SH-SY5Y (cell line): ENCODE measurements around the gene HOMER1.

Experiments used
- GATA2 ChIP-seq: IDR thresholded peaks from 2 replicates; pipeline ENCODE4 v1.6.1; 2011; ENCODE audit warnings: mild to moderate bottlenecking, low read depth, low read length
- GATA3 ChIP-seq: IDR thresholded peaks from 2 replicates; pipeline ENCODE4 v1.6.1; 2011; ENCODE audit warnings: low read depth, mild to moderate bottlenecking, low read length, moderate library complexity

- no peak for TF ChIP-seq GATA3
- no peak for TF ChIP-seq GATA2
Observed at GRCh38 chr5:79484731-79485130, 29.2 kb downstream of the HOMER1 start.
